GM18520 (cell line): ENCODE data around the gene SLC4A4.

Experiments used
- ATAC-seq: cut with Tn5 transposase; IDR thresholded peaks from one replicate; pipeline ENCODE4 v1.9.1; 2021; ENCODE audit not compliant: unreplicated experiment

SLC4A4 gene

DNA sequence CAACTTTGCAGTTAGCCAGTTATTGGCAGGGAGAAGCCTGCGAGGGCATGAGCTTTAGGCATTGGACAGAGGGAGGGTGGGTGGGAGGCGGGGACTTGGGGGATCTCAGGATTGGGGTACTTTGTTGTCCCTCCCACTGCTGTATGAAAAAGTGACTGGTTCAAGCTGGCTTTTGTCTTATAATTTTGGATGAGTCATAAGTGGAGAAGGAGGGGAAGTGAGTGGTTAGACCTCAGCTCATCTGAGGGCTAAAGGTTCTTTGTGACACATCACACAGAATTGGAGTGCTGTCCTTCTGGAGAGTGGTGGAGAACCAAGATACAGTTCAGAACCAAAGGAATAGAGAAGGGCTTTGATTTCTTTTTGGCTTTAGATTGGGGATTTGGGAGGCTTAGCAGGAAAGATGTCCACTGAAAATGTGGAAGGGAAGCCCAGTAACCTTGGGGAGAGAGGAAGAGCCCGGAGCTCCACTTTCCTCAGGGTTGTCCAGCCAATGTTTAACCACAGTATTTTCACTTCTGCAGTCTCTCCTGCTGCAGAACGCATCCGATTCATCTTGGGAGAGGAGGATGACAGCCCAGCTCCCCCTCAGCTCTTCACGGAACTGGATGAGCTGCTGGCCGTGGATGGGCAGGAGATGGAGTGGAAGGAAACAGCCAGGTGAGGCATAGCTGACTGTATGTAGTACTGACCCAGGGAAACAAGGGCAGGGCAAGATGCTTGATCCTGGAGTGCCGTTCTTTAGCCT is at the start of gene SLC4A4:
TSS of gene SLC4A4 (plus strand) at position 175 of the 748 bp plus-strand sequence.
- ATAC-seq, result peak; percentile 100

DNA sequence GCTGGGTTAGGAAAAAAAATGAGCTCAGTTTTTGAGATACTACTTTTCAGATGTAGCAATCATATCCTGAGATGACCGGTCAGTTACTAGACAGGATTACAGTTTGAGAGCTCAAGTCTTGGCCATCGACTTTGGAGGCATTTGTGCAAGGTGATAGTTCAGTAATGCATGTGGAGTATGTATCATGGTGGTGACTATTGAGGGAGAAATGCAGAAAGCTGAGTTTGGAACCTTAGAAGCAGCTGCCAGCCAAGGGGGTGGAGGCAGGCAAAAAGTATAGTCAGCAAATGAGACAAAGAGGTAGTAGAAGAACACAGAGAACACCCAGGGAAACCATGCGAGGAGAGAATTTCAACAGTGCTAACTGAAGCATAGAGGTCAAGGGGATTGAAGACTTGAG is 48.7 kb upstream of the SLC4A4 start:
- ATAC-seq, result no peak

DNA sequence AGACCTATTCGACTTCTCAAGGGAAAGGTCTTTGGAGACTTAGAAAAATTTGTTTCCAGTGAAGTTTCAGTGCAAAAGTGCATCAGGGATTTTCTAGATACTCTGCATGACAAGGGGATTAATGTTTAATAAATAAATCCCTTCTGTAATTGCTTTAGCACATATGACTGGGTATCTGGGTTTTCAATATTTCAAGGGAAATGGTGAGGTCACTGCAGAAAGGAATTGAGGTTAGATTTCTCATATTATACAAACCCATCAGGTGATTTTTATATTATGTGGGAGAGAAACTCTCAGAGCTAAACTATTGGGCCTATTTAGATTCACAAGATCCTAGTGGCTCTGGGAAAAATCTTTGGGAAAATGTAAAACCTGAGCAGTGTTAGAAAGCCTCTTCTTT is 48.3 kb upstream of the SLC4A4 start:
- no peak for ATAC-seq

DNA sequence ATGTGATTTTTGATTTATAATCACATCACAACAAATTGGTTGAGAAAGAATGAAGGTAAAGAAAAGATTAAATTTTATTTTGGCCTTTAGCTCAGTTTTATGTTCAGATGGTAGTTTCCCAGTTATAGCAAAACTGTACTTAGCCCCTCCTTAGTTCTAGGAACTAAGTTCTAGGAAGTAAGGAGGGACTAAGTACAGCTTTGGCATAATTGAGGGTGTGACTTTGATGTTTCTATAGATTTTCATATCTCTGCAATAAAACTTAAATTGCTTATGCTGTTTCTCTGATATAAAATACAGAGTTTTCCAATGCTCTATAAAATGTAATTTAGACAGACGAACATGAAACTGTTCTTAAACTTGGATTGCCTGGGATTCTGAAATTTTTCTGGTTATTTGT is 46.6 kb upstream of the SLC4A4 start:
- no peak for ATAC-seq

DNA sequence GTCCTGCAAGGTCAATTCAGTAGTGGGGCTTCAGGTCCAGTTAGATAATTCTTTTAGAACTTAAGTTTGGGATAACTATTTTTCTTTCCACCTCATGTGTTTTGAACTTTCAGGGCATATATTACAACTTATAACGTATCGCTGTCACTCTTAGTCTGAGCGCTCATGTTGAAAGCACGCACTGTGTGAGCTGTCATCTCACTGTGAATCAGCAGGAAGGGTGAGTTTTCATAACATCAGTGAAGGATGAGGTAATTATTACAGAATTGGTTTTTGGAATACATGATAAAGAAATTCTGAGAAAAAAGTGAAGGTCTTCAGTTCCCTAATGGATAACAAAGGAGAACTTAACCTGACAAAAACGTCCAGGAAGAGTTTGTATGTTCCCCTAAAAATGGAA is 45.1 kb upstream of the SLC4A4 start:
- ATAC-seq, result no peak

DNA sequence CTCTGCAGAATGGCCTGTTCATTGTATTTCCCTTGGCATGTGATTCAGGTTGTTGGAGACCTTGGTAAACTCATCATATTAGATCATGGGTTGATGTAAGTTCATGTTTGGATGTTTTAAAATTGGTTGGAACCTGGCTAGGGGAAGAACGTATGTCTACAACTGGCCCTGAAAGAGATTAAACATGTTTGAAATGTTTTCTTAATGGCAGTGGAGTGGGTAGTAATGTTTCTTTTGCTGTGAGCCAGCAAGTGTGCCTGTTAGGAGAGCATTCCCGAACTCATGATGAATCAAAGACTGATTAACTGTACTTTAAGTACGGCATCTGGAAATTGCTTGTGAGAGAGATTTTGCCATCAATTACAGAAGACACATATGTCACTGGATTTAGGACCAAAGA is 44.5 kb upstream of the SLC4A4 start:
- ATAC-seq, result no peak

DNA sequence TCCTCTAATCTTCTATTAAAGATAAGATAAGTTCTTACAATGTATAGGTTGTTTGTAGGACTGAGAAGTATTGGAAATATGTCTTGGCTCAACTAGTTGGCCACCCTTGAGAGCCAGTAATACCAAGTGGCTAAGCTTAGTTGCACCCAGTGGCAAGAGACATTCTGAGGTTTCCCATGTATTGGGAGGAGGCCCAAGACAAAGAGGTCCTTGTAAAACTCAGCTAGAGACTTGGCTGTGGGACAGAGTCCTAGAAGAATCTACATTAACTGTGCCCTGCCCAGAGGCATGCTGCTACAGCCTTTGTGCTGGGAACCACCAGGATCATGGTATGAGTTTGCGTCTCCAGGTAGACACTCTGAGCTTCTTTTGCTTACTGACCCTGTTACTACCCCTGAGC is 41.9 kb upstream of the SLC4A4 start:
- no peak for ATAC-seq

DNA sequence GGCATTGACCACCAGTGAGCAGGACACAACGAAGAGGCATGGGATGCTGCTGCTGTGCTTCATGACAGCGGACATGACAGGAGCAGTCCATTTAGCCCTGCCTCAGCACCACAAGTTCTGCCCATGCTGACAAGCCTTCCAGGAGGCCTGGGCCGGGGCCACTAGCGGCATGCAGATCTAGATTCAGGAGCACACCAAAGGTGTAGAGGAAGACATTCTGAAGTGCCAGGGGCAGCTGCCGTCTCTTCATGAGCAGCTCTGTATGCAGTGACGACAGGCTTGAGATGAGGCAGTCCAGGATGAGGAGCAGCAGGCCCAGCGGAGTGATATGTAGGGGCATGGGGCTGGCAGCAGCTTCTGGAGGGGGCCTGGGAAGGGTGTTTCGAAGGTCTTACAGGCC is 38.5 kb upstream of the SLC4A4 start:
- ATAC-seq, result no peak

DNA sequence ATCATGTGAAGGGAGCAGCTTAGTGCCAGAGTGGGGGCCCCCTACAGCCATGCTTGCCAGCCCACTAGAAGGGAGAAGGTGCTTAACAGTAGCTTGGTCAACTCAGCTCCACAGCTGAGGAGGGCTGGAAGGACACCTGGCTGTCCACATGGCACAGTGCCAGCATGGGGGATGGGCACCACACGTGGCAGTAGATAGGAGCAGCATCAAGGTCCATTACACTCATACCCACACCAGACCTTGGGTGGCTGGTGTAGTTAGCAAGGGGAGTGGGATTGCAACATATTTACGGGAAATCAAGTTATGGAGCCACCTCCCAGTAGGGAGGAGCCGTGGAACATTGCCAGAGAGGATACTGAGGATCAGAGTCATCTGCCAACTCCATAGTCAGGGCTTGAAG is 37.9 kb upstream of the SLC4A4 start:
- no peak for ATAC-seq

DNA sequence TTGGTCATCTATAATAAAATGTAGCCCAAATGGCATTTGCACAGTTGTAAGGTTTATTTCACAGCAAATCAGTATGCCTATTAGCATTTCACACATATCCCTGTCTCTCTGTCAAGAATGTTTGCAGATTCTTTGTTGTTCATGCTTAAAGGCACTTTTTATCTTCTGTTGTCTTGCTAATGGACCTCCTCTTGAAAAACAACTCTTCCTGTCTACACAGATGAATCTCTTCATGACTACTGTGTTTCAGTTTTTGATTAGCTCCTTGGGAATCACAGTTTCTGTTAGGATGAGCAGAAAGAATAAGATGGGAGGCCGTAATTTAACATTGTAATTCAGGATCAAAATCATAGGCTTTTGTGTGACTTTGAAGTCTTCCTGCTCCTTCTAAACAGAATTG is 35.5 kb upstream of the SLC4A4 start:
- ATAC-seq, result no peak

DNA sequence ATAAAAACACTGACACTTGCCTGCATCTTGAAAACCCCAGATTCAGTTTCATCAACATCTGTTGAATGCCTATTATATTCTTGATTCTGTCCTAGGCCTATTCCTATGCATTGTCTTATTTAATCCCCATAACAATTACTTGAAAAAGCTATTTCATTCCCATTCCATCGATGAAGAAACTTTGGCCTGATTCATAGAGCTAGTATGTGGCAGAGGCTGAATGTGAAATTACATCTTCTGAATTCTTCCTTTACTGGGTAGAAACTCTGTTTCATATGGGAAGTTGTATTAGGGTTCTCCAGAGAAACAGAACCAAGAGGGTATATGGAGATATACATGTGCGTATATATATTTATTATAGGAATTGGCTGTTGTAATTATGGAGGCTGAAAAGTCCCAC is 35.0 kb upstream of the SLC4A4 start:
- no peak for ATAC-seq

DNA sequence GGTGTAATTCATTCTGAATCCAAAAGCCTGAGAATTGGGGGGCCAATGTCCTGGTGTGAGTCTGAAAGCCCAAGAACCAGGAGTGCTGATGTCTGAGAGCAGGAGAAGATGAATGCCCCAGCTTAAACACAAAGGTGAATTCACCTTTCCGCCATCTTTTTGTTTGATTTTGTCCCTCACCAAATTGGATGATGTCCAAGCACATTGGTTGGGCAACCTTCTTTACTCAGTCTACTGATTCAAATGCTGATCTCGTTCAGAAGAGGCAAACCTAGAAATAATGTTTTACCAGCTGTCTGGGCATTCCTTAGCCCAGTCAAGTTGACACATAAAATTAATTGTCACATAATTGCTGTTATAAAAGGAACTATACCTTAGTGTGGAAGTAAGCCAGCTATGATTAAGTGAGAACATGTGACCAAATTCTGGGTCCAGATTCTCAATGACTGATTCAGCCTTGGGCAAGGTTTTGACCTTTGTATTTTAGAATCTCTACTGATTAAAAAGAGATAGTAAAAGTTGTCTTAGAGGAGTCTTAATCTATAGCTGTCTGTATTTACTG is 34.5 kb upstream of the SLC4A4 start:
- ATAC-seq, result no peak

DNA sequence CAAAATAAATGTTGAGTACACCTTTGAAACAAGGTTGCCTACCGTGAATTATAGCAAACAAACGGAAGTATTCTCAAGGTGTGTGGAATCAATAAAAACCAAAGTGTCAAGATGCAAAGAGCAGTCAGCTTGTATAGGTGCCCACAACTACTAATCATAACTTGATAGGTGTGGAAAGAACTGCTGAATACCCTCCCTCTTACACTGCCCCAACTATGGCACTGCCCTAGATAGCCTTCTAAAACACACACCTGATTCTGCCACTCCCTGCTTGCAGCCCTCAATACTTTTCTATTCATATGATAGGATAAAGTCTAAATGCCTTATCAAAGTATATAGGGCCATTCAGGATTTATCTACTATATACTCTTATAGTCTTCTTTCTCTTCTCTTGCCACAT is 31.1 kb upstream of the SLC4A4 start:
- no peak for ATAC-seq

DNA sequence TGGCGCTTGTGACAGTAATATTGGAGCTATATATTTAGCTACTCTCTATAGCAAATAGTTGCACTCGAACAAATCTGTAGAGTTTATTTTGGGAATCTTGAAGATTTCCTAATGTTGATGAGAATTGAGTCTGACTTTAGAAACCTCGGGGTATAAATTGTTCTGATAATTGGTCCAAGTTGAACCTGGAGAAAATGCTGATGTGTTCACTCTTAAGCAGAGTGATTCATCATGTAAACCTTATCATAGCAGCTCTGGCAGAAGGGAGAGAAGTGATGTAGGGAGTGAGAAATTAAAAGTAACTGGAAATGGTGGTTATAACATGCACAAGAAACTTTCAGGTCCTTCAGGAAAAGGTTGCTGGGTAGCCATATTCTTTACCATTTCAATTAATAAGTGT is 16.4 kb upstream of the SLC4A4 start:
- ATAC-seq, result no peak

DNA sequence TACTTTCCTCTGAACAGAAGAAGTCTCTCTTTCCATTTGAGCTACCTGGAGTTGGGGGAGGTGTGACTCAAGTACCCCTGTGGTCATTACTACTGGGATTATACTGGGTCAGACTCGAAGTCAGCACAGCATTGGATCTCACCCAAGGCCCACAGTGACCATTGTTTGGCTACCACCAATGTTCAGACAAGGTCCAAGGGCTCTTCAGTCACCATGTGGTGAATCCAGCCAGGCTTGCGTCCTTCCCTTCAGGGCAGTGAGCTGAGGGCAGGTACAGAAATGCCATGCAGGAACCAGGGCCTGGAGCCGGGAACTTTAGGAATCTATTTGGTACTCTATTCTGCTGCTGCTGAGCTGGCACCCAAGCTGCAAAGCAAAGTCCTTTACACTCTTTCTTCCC is 5.5 kb upstream of the SLC4A4 start:
- ATAC-seq, result no peak

DNA sequence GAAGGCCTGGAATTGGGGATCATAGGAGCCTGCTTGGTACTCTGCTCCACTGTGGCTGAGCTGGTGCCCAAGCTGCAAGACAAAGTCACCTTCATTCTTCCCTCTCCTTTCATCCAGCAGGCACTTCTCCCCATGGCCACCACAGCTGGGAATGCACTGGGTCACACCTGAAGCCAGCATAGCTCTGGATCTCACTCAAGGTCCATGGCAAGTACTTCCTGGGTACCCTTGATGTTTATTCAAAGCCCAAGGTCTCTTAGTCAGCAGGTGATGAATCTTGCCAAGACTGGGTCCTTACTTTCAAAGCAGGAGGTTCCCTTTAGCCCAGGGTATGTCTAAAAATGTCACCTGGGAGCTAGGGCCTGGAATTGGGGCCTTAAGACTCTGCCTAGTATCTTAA is 4.9 kb upstream of the SLC4A4 start:
- no peak for ATAC-seq

DNA sequence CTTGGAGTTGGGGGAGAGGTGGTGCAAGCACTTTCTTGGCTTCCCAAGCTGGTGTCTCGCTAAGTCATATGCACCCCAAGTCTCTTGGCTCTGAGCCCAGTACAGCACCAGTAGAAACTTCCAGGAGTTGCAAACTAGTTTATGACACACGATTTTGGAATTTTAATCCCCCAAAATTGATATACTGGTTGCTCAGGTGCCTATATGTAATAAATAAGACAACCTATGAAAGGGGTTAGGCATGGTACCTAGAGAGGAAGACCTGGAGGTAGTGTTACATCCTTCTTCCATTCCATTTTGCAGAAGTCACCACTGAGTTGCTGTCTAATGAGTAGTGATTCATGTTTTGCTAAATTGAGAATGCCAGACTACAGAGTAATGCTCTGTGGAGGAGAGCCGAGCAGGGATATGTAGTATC is 4.3 kb upstream of the SLC4A4 start:
- ATAC-seq, result no peak

DNA sequence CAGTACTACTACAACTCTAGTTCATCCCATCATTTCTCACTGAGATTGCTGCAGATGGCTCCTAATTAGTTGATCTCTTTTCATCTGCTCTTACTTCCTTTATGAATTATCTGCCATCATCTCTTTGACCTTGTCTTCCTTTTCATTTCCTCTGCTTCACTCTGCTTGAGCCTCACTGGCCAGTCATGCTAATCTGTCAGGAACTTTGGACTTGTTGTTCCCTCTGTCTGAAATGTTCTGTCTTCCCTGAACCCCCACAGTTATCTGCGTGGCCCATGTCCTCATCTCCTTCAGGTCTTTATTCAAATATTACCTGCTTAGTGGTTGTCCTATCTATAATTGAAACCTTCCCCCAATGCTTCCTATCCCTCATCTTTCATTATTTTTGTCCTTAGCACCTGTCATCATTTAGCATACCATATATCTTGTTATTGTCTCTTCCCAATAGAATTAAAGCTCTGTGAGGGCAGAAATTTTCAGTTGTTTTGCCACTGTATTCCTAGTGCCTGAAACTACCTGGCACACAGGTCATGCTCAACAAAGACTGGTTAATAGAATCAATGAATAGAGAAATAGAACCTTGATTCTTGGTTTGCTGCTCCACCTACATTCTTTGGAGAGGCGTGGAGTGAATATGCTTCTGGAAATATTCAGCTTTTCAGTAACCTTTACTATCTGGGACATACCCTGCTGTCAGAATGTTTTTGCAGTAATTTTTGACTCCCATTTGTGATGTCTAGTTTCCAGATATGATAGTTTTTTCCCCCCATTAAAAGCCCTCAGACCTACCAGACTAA is 5.0 kb downstream of the SLC4A4 start:
- ATAC-seq, result no peak

DNA sequence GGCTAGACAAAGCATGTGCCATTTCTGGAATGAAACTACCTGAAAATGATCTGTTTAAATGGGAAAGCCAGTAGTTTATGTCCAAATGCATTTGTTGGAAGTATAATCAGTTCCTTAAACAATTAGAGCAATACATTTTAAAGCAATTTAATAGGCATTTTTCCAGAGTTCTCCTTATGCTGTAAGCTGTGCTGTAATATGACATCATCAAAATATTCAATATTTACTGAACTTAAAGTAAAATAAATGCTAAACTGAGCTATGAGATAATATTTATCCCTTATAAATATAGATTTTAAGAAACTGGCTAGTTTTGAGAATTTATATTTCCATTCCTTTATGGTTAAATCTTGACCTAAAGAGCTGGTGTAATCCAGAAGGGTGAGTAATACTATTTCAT is 7.9 kb downstream of the SLC4A4 start:
- no peak for ATAC-seq

DNA sequence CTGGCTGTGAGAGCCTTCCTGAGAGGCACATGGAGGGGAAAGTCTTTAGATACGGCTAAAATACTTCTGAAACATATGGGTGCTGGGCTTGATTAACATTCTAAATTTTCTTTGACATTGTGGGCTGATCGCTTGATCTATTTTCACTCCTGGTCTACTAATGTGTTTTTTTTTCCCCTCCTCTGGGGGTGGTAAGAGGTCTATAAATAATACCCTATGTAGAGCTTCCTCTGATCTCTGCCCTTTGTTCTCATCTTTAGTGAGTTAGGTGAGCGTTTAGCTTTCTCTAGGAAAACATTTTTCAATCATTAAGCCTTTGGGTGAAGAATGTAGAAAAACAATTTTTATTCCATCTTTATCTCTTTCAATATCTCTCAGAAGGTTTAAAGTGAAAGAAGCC is 9.8 kb downstream of the SLC4A4 start:
- no peak for ATAC-seq

DNA sequence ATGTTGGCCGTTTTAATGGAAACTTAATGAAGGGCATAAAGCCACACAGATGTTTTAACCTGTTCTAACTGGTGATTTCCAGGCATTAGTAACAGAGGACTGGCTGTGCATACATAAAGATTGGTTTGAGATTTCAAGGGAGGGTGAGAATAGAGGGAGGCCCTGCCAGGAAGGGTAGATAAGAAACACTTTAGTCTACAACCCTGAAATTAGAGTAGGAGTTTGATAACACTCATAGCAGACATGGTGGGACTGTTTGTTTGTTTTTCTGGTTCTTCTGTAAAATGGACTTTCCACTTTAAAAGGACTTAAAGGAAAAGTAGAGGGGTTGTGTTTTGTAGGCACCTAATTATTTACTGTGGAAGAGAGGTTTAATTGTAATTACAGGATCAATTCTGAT is 16.2 kb downstream of the SLC4A4 start:
- no peak for ATAC-seq

DNA sequence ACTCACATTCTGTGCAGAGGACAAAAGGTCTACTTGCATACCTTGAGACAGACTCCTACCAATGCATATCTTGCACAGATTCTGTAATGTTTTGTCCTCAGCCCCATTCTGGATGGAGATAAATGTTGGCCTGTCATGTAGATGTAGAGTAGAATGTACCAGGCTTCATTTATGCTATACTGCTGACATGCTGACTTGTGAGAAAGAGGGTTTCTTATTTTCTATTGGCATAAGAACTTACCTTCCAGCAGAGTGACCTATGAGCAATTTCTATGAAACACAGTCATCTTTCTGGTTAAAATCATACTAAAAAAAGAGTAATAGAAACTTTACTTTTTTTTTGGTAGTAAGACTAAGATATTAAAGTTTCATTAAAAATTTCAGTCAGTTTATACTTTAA is 17.2 kb downstream of the SLC4A4 start:
- no peak for ATAC-seq
